ENCODE data around the gene SCUBE3.
A peak's percentile ranks its signal among the peaks of the same experiment; 100 is the strongest.

DNA sequence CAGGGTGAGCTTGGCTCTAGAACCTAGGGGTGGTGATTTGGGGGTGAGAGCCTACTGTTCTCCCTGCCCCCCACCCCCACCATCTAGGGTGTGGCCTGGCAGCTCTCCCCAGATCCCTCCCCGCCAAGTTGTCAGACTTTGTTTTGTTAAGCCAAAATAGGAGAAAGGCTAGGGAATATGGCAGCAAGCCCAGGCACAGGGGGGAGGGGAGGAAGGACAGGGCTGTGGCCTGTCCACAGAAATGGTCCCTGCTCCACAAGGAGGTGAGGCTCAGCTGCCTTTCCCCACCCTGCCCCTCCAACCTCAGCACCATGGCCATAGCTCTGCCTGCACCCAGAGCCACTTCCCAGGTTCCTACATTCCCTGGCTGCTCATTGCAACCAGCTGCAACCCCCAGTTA lies 17.2 kb downstream of the SCUBE3 start:
- TF ChIP-seq, protein P1, sequence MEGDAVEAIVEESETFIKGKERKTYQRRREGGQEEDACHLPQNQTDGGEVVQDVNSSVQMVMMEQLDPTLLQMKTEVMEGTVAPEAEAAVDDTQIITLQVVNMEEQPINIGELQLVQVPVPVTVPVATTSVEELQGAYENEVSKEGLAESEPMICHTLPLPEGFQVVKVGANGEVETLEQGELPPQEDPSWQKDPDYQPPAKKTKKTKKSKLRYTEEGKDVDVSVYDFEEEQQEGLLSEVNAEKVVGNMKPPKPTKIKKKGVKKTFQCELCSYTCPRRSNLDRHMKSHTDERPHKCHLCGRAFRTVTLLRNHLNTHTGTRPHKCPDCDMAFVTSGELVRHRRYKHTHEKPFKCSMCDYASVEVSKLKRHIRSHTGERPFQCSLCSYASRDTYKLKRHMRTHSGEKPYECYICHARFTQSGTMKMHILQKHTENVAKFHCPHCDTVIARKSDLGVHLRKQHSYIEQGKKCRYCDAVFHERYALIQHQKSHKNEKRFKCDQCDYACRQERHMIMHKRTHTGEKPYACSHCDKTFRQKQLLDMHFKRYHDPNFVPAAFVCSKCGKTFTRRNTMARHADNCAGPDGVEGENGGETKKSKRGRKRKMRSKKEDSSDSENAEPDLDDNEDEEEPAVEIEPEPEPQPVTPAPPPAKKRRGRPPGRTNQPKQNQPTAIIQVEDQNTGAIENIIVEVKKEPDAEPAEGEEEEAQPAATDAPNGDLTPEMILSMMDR (IDR thresholded peaks at IDR 0.05) = no peak
- peak; percentile 25 for TF ChIP-seq POLR2AphosphoS5 (IDR thresholded peaks at IDR 0.05)
- TF ChIP-seq POLR2A (IDR thresholded peaks at IDR 0.05) = no peak

All from prostate gland (tissue), 2 donors.